A549 (cell line): ENCODE data around the gene UBIAD1. TPM values are rescaled to one million over a fixed set of nuclear protein-coding genes. Genes with fewer than 3 reads are reported as not detected.

Experiments
- ATAC-seq, 2 experiments: fragments of 200-7000 bp in 1 of 2; fragments of >200 bp in 1 of 2; cut with Nextera tagmentation in 1 of 2; cut with Tn5 transposase in 1 of 2; 3 replicates each; pipeline versions ENCODE4 v1.8.0 to v1.9.1; 2018 to 2020; ENCODE audit warnings: mild to moderate bottlenecking in 1 of 2, moderate library complexity in 1 of 2
- CTCF ChIA-PET: fragments of 300-600 bp; sonication (Branson Sonifier 250); formaldehyde crosslinking; extraction: SDS; loops from one replicate; lab custom pipeline; 2021; ENCODE audit warnings: antibody characterized with exemption, inconsistent platforms; lab: Yijun Ruan, JAX
- POLR2A ChIA-PET: fragments of 350-600 bp; formaldehyde crosslinking; extraction: SDS; loops from one replicate; lab custom pipeline; 2021; ENCODE audit warnings: antibody characterized with exemption, inconsistent platforms; lab: Yijun Ruan, JAX
- DNase-seq, 2 experiments: peaks; one replicate each; pipeline versions ENCODE4 v3.0.0 to v3.0.0-alpha.2; 2011 to 2016; ENCODE audit warnings: low read depth in 1 of 2, low spot score in 1 of 2
- FAIRE-seq: peaks from 2 replicates; lab custom pipeline; 2011; peaks lifted over from hg19 to GRCh38; lab: Jason Lieb, UNC
- H3K27ac ChIP-seq, 2 experiments: fragments of >200 bp; sonication (Bioruptor Twin); formaldehyde crosslinking; 3 replicates each; pipeline ENCODE4 v1.5.1; 2016 to 2017
- H3K4me1 ChIP-seq: fragments of >200 bp; sonication (Bioruptor Twin); formaldehyde crosslinking; 3 replicates; pipeline ENCODE4 v1.6.1; 2016
- H3K4me2 ChIP-seq: fragments of >200 bp; sonication (Bioruptor Twin); formaldehyde crosslinking; 3 replicates; pipeline ENCODE4 v1.6.1; 2016
- H3K4me3 ChIP-seq: fragments of >200 bp; sonication (Bioruptor Twin); formaldehyde crosslinking; 3 replicates; pipeline ENCODE4 v1.5.1; 2016
- H3K9me3 ChIP-seq: fragments of >200 bp; sonication (Bioruptor Twin); formaldehyde crosslinking; 3 replicates; pipeline ENCODE4 v1.6.1; 2016
- CBX2 ChIP-seq: fragments of 200-600 bp; sonication (generic); IDR thresholded peaks from 2 replicates; pipeline ENCODE4 v1.6.1; 2016; ENCODE audit warnings: low read depth, mild to moderate bottlenecking, borderline replicate concordance
- CBX8 ChIP-seq: fragments of 200-600 bp; sonication (generic); IDR thresholded peaks from 2 replicates; pipeline ENCODE4 v1.6.1; 2016
- CHD4 ChIP-seq: fragments of 200-600 bp; sonication (generic); IDR thresholded peaks from 2 replicates; pipeline ENCODE4 v1.6.1; 2016; ENCODE audit warnings: antibody characterized with exemption, mild to moderate bottlenecking, borderline replicate concordance
- EHF ChIP-seq: fragments of 250-450 bp; sonication (Bioruptor Pico); IDR thresholded peaks from 2 replicates; pipeline ENCODE4 v1.5.0; 2020; ENCODE audit warnings: mild to moderate bottlenecking
- EP300 ChIP-seq, 2 experiments: fragments of >200 bp; sonication (Bioruptor Twin); formaldehyde crosslinking; IDR thresholded peaks; 2 replicates in 1 of 2; 3 replicates in 1 of 2; pipeline ENCODE4 v1.6.1; 2016 to 2017
- ESRRA ChIP-seq: fragments of 150-350 bp; IDR thresholded peaks from 2 replicates; pipeline ENCODE4 v1.6.1; 2014; ENCODE audit warnings: mild to moderate bottlenecking, low read length, borderline replicate concordance
- FOSL2 ChIP-seq, 2 experiments: fragments of 450-650 bp in 1 of 2; fragments of >200 bp in 1 of 2; sonication (Bioruptor Twin) in 1 of 2; formaldehyde crosslinking; IDR thresholded peaks; 2 replicates each; pipeline versions ENCODE4 v1.5.0 to v1.6.1; 2016 to 2020; ENCODE audit warnings: mild to moderate bottlenecking in 1 of 2, moderate library complexity in 1 of 2
- HDAC2 ChIP-seq: fragments of 200-600 bp; sonication (generic); IDR thresholded peaks from 2 replicates; pipeline ENCODE4 v1.6.1; 2016
- HOXB13 ChIP-seq: fragments of 250-450 bp; sonication (Bioruptor Pico); IDR thresholded peaks from 2 replicates; pipeline ENCODE4 v1.5.0; 2020; ENCODE audit warnings: low read depth, mild to moderate bottlenecking, moderate library complexity
- KDM1A ChIP-seq: fragments of 200-600 bp; sonication (generic); IDR thresholded peaks from 2 replicates; pipeline ENCODE4 v1.6.1; 2016; ENCODE audit warnings: low read depth, mild to moderate bottlenecking
- MAFK ChIP-seq: fragments of 450-650 bp; IDR thresholded peaks from 2 replicates; pipeline ENCODE4 v1.6.1; 2014; ENCODE audit not compliant: partially characterized antibody
- MAZ ChIP-seq: fragments of 150-350 bp; IDR thresholded peaks from 2 replicates; pipeline ENCODE4 v1.6.1; 2014; ENCODE audit warnings: antibody characterized with exemption, low read depth, low read length, borderline replicate concordance
- MYC ChIP-seq: IDR thresholded peaks from 2 replicates; pipeline ENCODE4 v1.6.1; 2012; ENCODE audit warnings: mild to moderate bottlenecking, inconsistent platforms, low read length, improper control_type of control experiment, borderline replicate concordance
- NFE2L2 ChIP-seq: fragments of 150-350 bp; conservative IDR thresholded peaks from 2 replicates; pipeline ENCODE4 v1.6.1; 2014; ENCODE audit warnings: low read length
- NPAS2 ChIP-seq: fragments of 250-450 bp; sonication (Bioruptor Pico); IDR thresholded peaks from 2 replicates; pipeline ENCODE4 v1.8.0; 2022; ENCODE audit warnings: mild to moderate bottlenecking, moderate library complexity, borderline replicate concordance
- PHF8 ChIP-seq: fragments of 200-600 bp; sonication (generic); IDR thresholded peaks from 2 replicates; pipeline ENCODE4 v1.6.1; 2016; ENCODE audit warnings: low read depth, mild to moderate bottlenecking, antibody characterized with exemption, moderate library complexity, borderline replicate concordance
- POLR2AphosphoS2 ChIP-seq: conservative IDR thresholded peaks from 2 replicates; pipeline ENCODE4 v1.6.1; 2012; ENCODE audit warnings: low read length, improper control_type of control experiment, inconsistent platforms
- RAD21 ChIP-seq, 2 experiments: fragments of >200 bp in 1 of 2; sonication (Bioruptor Twin) in 1 of 2; formaldehyde crosslinking in 1 of 2; IDR thresholded peaks in 1 of 2; conservative IDR thresholded peaks in 1 of 2; 2 replicates in 1 of 2; 3 replicates in 1 of 2; pipeline ENCODE4 v1.6.1; 2012 to 2018; ENCODE audit warnings: inconsistent platforms in 1 of 2
- RFX5 ChIP-seq: fragments of 450-650 bp; IDR thresholded peaks from 2 replicates; pipeline ENCODE4 v1.7.1; 2014; ENCODE audit warnings: antibody characterized with exemption, mild to moderate bottlenecking, moderate library complexity
- RNF2 ChIP-seq: fragments of 200-600 bp; sonication (generic); IDR thresholded peaks from 2 replicates; pipeline ENCODE4 v1.6.1; 2016; ENCODE audit warnings: low read depth, mild to moderate bottlenecking, antibody characterized with exemption, moderate library complexity, borderline replicate concordance
- SREBF2 ChIP-seq: fragments of 450-650 bp; IDR thresholded peaks from 2 replicates; pipeline ENCODE4 v1.6.1; 2014; ENCODE audit warnings: mild to moderate bottlenecking, moderate library complexity
- TP53 ChIP-seq: fragments of 250-450 bp; sonication (Bioruptor Pico); IDR thresholded peaks from 2 replicates; pipeline ENCODE4 v1.5.0; 2021; ENCODE audit warnings: mild to moderate bottlenecking, moderate library complexity
- ZC3H11A ChIP-seq: fragments of 450-650 bp; IDR thresholded peaks from 2 replicates; pipeline ENCODE4 v1.6.1; 2014; ENCODE audit warnings: antibody characterized with exemption, mild to moderate bottlenecking
- ZNF302 ChIP-seq: fragments of 250-450 bp; sonication (Bioruptor Pico); IDR thresholded peaks from 2 replicates; pipeline ENCODE4 v1.9.0; 2021; ENCODE audit warnings: inconsistent platforms, mild to moderate bottlenecking, moderate library complexity
- WGBS: methylation state at CpG from one replicate; pipeline ENCODE4 v1.1.6; 2017; ENCODE audit errors: missing lambda C conversion rate; 5-methylcytosine and 5-hydroxymethylcytosine counted together
- polyA plus RNA-seq, 4 experiments: library from polyadenylated mRNA; depleted of rRNA in 3 of 4; stranded (reverse); fragments of >200 nt; fragmentation: RNase III in 1 of 4; extraction: RNeasy Plus Mini Kit Qiagen cat#74134 plus additional on column Dnase treatment in 1 of 4; gene quantifications; 2 replicates in 3 of 4; 3 replicates in 1 of 4; pipeline ENCODE4 v1.2.3, GENCODE V29; 2011 to 2017
- TF ChIP-seq, protein P1 (sequence below): fragments of >200 bp; sonication (Bioruptor Twin); formaldehyde crosslinking; IDR thresholded peaks from 3 replicates; pipeline ENCODE4 v1.6.1; 2016
- TF ChIP-seq, protein P2 (sequence below): fragments of 250-450 bp; sonication (Bioruptor Pico); IDR thresholded peaks from 2 replicates; pipeline ENCODE4 v1.5.0; 2021; ENCODE audit warnings: mild to moderate bottlenecking, moderate library complexity, borderline replicate concordance
- TF ChIP-seq, protein P3 (sequence below): fragments of >200 bp; sonication (Bioruptor Twin); formaldehyde crosslinking; IDR thresholded peaks from 2 replicates; pipeline ENCODE4 v1.6.1; 2016
- TF ChIP-seq, protein P4 (sequence below): IDR thresholded peaks from 2 replicates; pipeline ENCODE4 v1.6.1; 2012
- TF ChIP-seq, protein P5 (sequence below): fragments of 450-650 bp; IDR thresholded peaks from 2 replicates; pipeline ENCODE4 v1.6.1; 2014; ENCODE audit warnings: antibody characterized with exemption

UBIAD1 gene
- polyA plus RNA-seq, 2 of the 4 experiments (the other 2 are of a cell fraction): 9.9 to 14.9 TPM

DNA sequence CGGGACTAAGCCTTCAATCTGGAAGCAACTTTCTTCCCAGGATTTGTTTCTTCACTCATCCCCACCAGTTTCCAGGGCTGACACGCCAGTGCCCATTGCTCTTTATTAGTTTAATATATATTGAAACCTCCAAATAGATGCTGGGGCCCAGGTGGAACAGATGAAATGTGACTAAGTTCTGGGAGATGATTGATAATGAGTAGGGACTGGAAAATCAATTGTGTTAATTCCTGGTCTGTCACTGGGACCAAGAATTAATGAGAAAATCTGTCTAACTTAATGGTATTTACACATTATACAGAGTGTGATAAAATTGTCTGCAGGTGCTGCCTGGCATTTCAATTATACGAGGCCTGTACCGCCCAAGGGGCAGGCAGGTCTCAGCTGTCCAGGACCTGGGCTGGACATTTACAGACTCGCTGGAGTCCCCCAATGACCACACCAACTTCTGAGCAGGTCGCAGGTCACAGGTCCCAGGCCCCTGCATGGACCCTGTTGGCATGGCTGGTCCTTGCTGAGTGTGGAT is 35.8 kb downstream of the UBIAD1 start:
- TF ChIP-seq HDAC2 (no peak), ESRRA (no peak), ZNF302 (no peak), MAFK (no peak), EHF (no peak), RFX5 (no peak), CBX2 (no peak), CHD4 (no peak), MYC (no peak), TP53 (CRISPR knock-in tag) (no peak), HOXB13 (no peak), NFE2L2 (no peak), PHF8 (no peak), SREBF2 (no peak)
- TF ChIP-seq, protein P1, sequence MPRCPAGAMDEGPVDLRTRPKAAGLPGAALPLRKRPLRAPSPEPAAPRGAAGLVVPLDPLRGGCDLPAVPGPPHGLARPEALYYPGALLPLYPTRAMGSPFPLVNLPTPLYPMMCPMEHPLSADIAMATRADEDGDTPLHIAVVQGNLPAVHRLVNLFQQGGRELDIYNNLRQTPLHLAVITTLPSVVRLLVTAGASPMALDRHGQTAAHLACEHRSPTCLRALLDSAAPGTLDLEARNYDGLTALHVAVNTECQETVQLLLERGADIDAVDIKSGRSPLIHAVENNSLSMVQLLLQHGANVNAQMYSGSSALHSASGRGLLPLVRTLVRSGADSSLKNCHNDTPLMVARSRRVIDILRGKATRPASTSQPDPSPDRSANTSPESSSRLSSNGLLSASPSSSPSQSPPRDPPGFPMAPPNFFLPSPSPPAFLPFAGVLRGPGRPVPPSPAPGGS: no peak
- TF ChIP-seq, protein P2, sequence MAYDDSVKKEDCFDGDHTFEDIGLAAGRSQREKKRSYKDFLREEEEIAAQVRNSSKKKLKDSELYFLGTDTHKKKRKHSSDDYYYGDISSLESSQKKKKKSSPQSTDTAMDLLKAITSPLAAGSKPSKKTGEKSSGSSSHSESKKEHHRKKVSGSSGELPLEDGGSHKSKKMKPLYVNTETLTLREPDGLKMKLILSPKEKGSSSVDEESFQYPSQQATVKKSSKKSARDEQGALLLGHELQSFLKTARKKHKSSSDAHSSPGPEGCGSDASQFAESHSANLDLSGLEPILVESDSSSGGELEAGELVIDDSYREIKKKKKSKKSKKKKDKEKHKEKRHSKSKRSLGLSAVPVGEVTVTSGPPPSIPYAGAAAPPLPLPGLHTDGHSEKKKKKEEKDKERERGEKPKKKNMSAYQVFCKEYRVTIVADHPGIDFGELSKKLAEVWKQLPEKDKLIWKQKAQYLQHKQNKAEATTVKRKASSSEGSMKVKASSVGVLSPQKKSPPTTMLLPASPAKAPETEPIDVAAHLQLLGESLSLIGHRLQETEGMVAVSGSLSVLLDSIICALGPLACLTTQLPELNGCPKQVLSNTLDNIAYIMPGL (CRISPR knock-in tag): no peak
- TF ChIP-seq, protein P3, sequence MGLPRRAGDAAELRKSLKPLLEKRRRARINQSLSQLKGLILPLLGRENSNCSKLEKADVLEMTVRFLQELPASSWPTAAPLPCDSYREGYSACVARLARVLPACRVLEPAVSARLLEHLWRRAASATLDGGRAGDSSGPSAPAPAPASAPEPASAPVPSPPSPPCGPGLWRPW: no peak
- TF ChIP-seq, all 56 proteins: peak for 0
- Histone ChIP-seq H3K4me3 (no peak overlapping the region), H3K27ac (no peak overlapping the region), H3K4me1 (no peaks in the 10 kb centered on the region), H3K9me3 (no peaks in the 10 kb centered on the region), H3K4me2 (no peak overlapping the region)
- 69% methylated on average over 5 of the region's 6 CpGs for WGBS
- ChIA-PET POLR2A (no interaction called here), CTCF (interaction anchor here (1.0 kb wide), 1 partner anchor 22 kb away, joined by 3 read pairs; no protein-coding TSS in a partner anchor)
- DNase-seq (no peak), FAIRE-seq (no peak), ATAC-seq (no peak)

DNA sequence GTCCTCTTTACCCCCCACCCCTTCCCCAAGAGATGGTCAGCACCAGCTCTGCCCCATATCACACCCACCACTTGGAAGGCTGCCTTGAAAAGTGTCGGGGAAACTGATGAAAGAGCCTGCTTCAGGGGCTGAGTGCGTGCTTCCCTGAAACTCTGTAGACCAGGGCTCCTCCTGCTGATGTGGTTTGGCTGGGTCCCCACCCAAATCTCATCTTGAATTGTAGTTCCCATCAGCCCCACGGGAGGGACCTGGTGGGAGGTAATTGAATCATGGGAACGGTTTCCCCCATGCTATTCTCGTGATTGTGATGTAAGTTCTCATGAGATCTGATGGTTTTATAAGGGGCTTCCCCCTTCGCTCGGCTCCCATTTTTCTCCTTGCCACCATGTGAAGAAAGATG is 36.4 kb downstream of the UBIAD1 start:
- POLR2A ChIA-PET: no interaction called here
- H3K4me3 ChIP-seq: no peak overlapping the region
- DNase-seq (no peak), ATAC-seq (no peak), FAIRE-seq (no peak)
- H3K4me2 ChIP-seq: no peak overlapping the region
- CTCF ChIA-PET: interaction anchor here (1.0 kb wide), 1 partner anchor 23 kb away, joined by 3 read pairs; no protein-coding TSS in a partner anchor
- H3K9me3 ChIP-seq: no peaks in the 10 kb centered on the region
- no peak for TF ChIP-seq TP53 (CRISPR knock-in tag)
- TF ChIP-seq, protein P3: no peak
- TF ChIP-seq POLR2AphosphoS2: no peak
- no peak for TF ChIP-seq MYC
- TF ChIP-seq MAZ: no peak
- no peak for TF ChIP-seq HOXB13
- no peak for TF ChIP-seq FOSL2 (IDR thresholded peaks at IDR 0.05)
- no peak for TF ChIP-seq FOSL2 (CRISPR knock-in tag; IDR thresholded peaks at IDR 0.05)
- no peak for TF ChIP-seq PHF8
- TF ChIP-seq RNF2: no peak
- TF ChIP-seq EP300 (IDR thresholded peaks at IDR 0.05): no peak
- no peak for TF ChIP-seq KDM1A
- TF ChIP-seq RAD21 (conservative IDR thresholded peaks at IDR 0.05 in 1 of 2, IDR thresholded peaks at IDR 0.05 in 1 of 2): no peak
- TF ChIP-seq NPAS2 (CRISPR knock-in tag): no peak
- no peak for TF ChIP-seq CBX8
- no peak for TF ChIP-seq ZC3H11A
- TF ChIP-seq, protein P4, sequence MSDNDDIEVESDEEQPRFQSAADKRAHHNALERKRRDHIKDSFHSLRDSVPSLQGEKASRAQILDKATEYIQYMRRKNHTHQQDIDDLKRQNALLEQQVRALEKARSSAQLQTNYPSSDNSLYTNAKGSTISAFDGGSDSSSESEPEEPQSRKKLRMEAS: no peak
- TF ChIP-seq ESRRA: no peak
- TF ChIP-seq CHD4: no peak
- no peak for TF ChIP-seq HDAC2
- TF ChIP-seq, protein P5, sequence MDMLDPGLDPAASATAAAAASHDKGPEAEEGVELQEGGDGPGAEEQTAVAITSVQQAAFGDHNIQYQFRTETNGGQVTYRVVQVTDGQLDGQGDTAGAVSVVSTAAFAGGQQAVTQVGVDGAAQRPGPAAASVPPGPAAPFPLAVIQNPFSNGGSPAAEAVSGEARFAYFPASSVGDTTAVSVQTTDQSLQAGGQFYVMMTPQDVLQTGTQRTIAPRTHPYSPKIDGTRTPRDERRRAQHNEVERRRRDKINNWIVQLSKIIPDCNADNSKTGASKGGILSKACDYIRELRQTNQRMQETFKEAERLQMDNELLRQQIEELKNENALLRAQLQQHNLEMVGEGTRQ: no peak
- H3K27ac ChIP-seq: no peak overlapping the region
- no peaks in the 10 kb centered on the region for H3K4me1 ChIP-seq
- WGBS: 47% methylated on average over 6 of the region's 7 CpGs
